Spleen (tissue), 11 donors: ENCODE results near the gene ST6GALNAC2. TPM values are rescaled to one million over a fixed set of nuclear protein-coding genes. Genes with fewer than 3 reads are reported as not detected.

Experiments used
- DNase-seq: peaks from one replicate; pipeline ENCODE4 v3.0.0-alpha.2; 2020
- H3K27ac ChIP-seq, 8 donors: fragments of 200-600 bp; sonication (generic) in 7 of 8; 1 replicate in 4 of 8; 2 replicates in 4 of 8; pipeline versions ENCODE4 v1.5.0 to v1.8.0; 2016 to 2021; ENCODE audit warnings: inconsistent platforms in 4 of 8, mild to moderate bottlenecking in 4 of 8, moderate library complexity in 1 of 8
- H3K27me3 ChIP-seq, 7 donors: fragments of 200-600 bp; sonication (generic) in 6 of 7; replicated peaks in 1 of 7; 1 replicate in 4 of 7; 2 replicates in 3 of 7; pipeline versions ENCODE4 v1.5.0 to v1.8.0; 2016 to 2021; ENCODE audit warnings: inconsistent platforms in 3 of 7, mild to moderate bottlenecking in 1 of 7
- H3K36me3 ChIP-seq, 6 donors: fragments of 200-600 bp; sonication (generic) in 5 of 6; 1 replicate in 4 of 6; 2 replicates in 2 of 6; pipeline versions ENCODE4 v1.5.0 to v1.8.0; 2016 to 2021; ENCODE audit warnings: inconsistent platforms in 2 of 6
- H3K4me1 ChIP-seq, 6 donors: fragments of 200-600 bp; sonication (generic) in 5 of 6; 1 replicate in 3 of 6; 2 replicates in 3 of 6; pipeline versions ENCODE4 v1.5.0 to v1.8.0; 2016 to 2021; ENCODE audit warnings: inconsistent platforms in 3 of 6
- H3K4me3 ChIP-seq, 8 donors: fragments of 200-600 bp; sonication (generic) in 7 of 8; 1 replicate in 4 of 8; 2 replicates in 4 of 8; pipeline versions ENCODE4 v1.5.0 to v1.8.0; 2016 to 2021; ENCODE audit warnings: inconsistent platforms in 4 of 8, mild to moderate bottlenecking in 4 of 8, moderate library complexity in 2 of 8
- H3K9me3 ChIP-seq, 8 donors: fragments of 200-600 bp; sonication (generic) in 7 of 8; 1 replicate in 4 of 8; 2 replicates in 4 of 8; pipeline versions ENCODE4 v1.5.0 to v1.8.0; 2016 to 2021; ENCODE audit warnings: inconsistent platforms in 4 of 8
- POLR2A ChIP-seq, 3 donors: fragments of 450-650 bp; IDR thresholded peaks; one replicate each; pipeline ENCODE4 v1.5.1; 2017; ENCODE audit warnings: antibody characterized with exemption in 3 of 3, mild to moderate bottlenecking in 1 of 3
- POLR2AphosphoS5 ChIP-seq, 3 donors: sonication (generic); formaldehyde crosslinking; IDR thresholded peaks; one replicate each; pipeline ENCODE4 v1.5.1; 2017; ENCODE audit warnings: antibody characterized with exemption in 3 of 3
- WGBS, 5 donors: extraction: QIAGEN DNeasy Blood & Tissue Kit in 3 of 5; methylation state at CpG; one replicate each; pipeline versions ENCODE4 v1.1.5 to v1.1.7; 2013 to 2018; 5-methylcytosine and 5-hydroxymethylcytosine counted together
- intact Hi-C: fragments of 100-400 bp; cut with DNase I; formaldehyde crosslinking; loops from one replicate; pipeline ENCODE4 v1.15.0; 2023; ENCODE audit warnings: low total_unique reads
- polyA plus RNA-seq, 3 donors: library from polyadenylated mRNA; stranded (reverse); fragments of 200-250 nt; gene quantifications; one replicate each; pipeline ENCODE4 v1.2.1, GENCODE V29; 2013
- total RNA-seq, 7 donors: library from RNA; depleted of rRNA in 3 of 7; stranded (reverse); fragments of >200 nt in 3 of 7; fragmentation: NEBNext Ultra II Directional in 4 of 7; extraction: Animal tissue kit (Norgen Biotek cat#: 25700) in 4 of 7; gene quantifications; one replicate each; pipeline versions ENCODE4 v1.1.0 to v1.2.1, GENCODE V29; 2016 to 2021
- TF ChIP-seq, protein P1 (sequence below), 11 experiments: fragments of 200-600 bp in 7 of 11; fragments of 450-650 bp in 4 of 11; sonication (generic) in 4 of 11; IDR thresholded peaks in 8 of 11; conservative IDR thresholded peaks in 3 of 11; 1 replicate in 7 of 11; 2 replicates in 4 of 11; pipeline versions ENCODE4 v1.4.0 to v1.8.0; 2016 to 2021; ENCODE audit warnings: antibody characterized with exemption in 11 of 11, inconsistent platforms in 4 of 11, mild to moderate bottlenecking in 1 of 11
- donor health status: healthy with polysubstance abuse.
- donor health status: DM: no; HTN: no; CAD: no; lungs with moderate emphysema.
- donor health status: DM: no; HTN: no; CAD: no.
- donor health status: Bipolar disorder and iron deficiency.
- donor health status: healthy.
- donor health status: DM: no; HTN: no; CAD: no.
- donor health status: DM: yes; HTN: yes; CAD: no.

The ST6GALNAC2 gene
- total and polyA plus RNA-seq, 10 donors: 1.1 to 15.7 (median 8.7) TPM

DNA sequence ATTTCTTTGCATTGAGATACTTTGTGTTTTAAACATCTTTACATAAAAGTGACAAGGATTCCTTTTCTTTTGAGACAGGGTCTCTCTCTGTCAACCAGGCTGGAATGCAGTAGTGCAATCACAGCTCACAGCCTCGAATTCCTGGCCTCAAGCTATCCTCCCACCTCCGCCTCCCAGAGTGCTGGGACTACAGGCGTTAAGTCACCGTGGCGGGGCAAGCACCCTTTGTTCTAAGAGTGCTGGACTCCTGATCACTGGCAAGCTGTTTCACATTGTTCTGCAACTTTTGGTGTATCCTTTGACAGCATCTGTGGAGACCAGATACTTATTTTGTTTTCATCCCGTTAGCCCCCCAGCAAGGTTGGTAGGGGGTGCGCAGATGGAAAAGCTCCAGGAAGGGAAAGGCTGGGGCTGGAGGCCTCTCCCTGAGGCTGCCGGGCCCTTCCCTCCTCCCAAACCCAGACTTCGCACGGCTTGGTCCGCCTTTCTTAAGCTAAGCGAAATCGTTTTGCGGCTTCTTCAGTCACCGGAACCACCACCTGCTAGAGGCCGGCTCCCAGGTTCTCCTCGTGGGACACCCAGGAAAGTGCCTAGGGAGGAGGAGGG is 1.1 kb downstream of the ST6GALNAC2 start:
- peaks cover 0 to 57% (median 12%) of the 10 kb centered on the region in 7 donors for H3K27me3 ChIP-seq
- peaks cover 7 to 34% (median 29%) of the 10 kb centered on the region in 6 donors for H3K4me1 ChIP-seq
- DNase-seq: no peak
- WGBS, 5 donors: 26 to 29% (median 28%) methylated on average over 17 of the region's 17 CpGs
- intact Hi-C loops: no loop called here
- H3K4me3 ChIP-seq: peak overlapping the region; percentile 42 to 74 (median 57)
- peak overlapping the region in 7 of 8 donors; percentile 67 to 87 (median 80) for H3K27ac ChIP-seq
- TF ChIP-seq, protein P1, sequence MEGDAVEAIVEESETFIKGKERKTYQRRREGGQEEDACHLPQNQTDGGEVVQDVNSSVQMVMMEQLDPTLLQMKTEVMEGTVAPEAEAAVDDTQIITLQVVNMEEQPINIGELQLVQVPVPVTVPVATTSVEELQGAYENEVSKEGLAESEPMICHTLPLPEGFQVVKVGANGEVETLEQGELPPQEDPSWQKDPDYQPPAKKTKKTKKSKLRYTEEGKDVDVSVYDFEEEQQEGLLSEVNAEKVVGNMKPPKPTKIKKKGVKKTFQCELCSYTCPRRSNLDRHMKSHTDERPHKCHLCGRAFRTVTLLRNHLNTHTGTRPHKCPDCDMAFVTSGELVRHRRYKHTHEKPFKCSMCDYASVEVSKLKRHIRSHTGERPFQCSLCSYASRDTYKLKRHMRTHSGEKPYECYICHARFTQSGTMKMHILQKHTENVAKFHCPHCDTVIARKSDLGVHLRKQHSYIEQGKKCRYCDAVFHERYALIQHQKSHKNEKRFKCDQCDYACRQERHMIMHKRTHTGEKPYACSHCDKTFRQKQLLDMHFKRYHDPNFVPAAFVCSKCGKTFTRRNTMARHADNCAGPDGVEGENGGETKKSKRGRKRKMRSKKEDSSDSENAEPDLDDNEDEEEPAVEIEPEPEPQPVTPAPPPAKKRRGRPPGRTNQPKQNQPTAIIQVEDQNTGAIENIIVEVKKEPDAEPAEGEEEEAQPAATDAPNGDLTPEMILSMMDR (IDR thresholded peaks at IDR 0.05 in 8 of 11, conservative IDR thresholded peaks at IDR 0.05 in 3 of 11): no peak
- TF ChIP-seq POLR2A (IDR thresholded peaks at IDR 0.05): no peak
- no peak for TF ChIP-seq POLR2AphosphoS5 (IDR thresholded peaks at IDR 0.05)
- H3K9me3 ChIP-seq: no peaks in the 10 kb centered on the region
- no peaks in the 10 kb centered on the region for H3K36me3 ChIP-seq

DNA sequence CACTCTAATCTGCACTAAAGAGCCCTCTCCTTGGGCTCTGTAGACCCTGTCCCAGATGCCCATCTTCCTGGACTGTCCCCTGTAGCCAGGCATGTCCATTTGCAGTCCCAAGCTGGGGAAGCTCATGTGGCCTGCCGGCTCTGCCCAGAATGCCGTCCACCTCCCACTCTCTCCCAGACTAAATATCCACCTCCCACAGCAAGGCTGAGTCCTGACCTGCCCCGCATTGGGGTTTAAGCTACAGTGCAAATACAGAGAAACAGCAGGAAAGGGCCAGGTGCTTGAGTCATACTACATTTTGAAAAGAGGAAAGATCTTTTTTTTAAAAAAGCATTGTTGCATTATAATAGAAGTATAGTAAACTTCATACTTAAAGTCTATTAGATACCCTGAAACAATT is 3.0 kb downstream of the ST6GALNAC2 start:
- Histone ChIP-seq H3K4me1 (peaks cover 7 to 34% (median 29%) of the 10 kb centered on the region in 6 donors), H3K4me3 (no peak overlapping the region), H3K36me3 (no peaks in the 10 kb centered on the region), H3K9me3 (no peaks in the 10 kb centered on the region), H3K27ac (no peak overlapping the region), H3K27me3 (peaks cover 0 to 39% (median 12%) of the 10 kb centered on the region in 7 donors)
- TF ChIP-seq, protein P1 (IDR thresholded peaks at IDR 0.05 in 8 of 11, conservative IDR thresholded peaks at IDR 0.05 in 3 of 11): no peak
- no peak for TF ChIP-seq POLR2A (IDR thresholded peaks at IDR 0.05)
- TF ChIP-seq POLR2AphosphoS5 (IDR thresholded peaks at IDR 0.05): no peak
- intact Hi-C loops: no loop called here
- DNase-seq: no peak
- 31 to 63% (median 32%) methylated on average over 3 of the region's 3 CpGs for WGBS, 5 donors

DNA sequence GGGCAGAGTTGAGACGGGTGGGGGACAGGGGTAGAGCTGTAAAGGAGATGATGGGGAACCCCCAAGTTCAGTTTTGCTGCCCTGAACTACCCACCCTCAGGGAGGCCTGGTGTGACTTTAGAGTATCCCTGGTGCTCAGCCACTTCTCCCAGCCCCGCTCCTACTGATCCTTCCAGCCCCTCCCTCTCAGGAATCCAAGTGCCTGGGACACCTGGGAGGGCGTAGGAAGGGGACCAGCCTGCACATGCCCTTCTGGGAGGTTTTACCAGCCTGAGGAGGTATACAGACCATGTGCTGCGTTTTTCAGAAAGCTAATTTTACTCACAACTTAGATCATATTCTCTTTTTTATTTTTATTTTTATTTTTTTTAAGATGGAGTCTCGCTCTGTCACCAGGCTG is 4.1 kb downstream of the ST6GALNAC2 start:
- Histone ChIP-seq H3K27ac (no peak overlapping the region), H3K4me3 (no peak overlapping the region), H3K9me3 (no peaks in the 10 kb centered on the region), H3K4me1 (peaks cover 7 to 25% (median 22%) of the 10 kb centered on the region in 6 donors), H3K27me3 (peaks cover 0 to 27% (median 10%) of the 10 kb centered on the region in 7 donors), H3K36me3 (no peaks in the 10 kb centered on the region)
- intact Hi-C loops: no loop called here
- WGBS, 5 donors: 84 to 95% (median 86%) methylated on average over 5 of the region's 5 CpGs
- no peak for DNase-seq
- no peak for TF ChIP-seq POLR2AphosphoS5 (IDR thresholded peaks at IDR 0.05)
- no peak for TF ChIP-seq POLR2A (IDR thresholded peaks at IDR 0.05)
- TF ChIP-seq, protein P1 (IDR thresholded peaks at IDR 0.05 in 8 of 11, conservative IDR thresholded peaks at IDR 0.05 in 3 of 11): no peak

DNA sequence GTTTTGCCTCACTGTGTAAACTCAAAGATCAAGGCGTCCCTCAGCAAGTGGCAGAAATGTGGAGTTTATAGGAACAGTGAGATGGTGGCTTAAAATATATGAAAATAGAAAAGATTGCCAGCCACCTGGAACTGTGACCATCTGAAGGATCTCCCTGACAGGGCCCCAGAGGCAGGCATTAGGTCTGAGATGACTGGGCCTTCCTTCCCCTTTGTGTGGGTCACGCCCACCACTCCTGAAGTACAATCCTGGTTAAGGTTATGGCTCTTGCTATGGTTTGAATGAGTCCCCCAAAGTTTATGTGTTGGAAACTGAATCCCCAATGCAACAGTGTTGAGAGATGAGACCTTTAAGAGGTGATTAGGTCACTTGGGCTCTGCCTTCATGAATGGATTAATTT is 6.4 kb downstream of the ST6GALNAC2 start:
- TF ChIP-seq, protein P1 (IDR thresholded peaks at IDR 0.05 in 8 of 11, conservative IDR thresholded peaks at IDR 0.05 in 3 of 11): no peak
- no peak for TF ChIP-seq POLR2AphosphoS5 (IDR thresholded peaks at IDR 0.05)
- TF ChIP-seq POLR2A (IDR thresholded peaks at IDR 0.05): no peak
- DNase-seq: no peak
- no peak overlapping the region for H3K27ac ChIP-seq
- no peaks in the 10 kb centered on the region for H3K36me3 ChIP-seq
- WGBS, 5 donors: 63 to 75% (median 70%) methylated on average over 2 of the region's 2 CpGs
- H3K9me3 ChIP-seq: no peaks in the 10 kb centered on the region
- H3K4me1 ChIP-seq: peaks cover 0 to 3% (median under 1%) of the 10 kb centered on the region in 6 donors
- intact Hi-C loops: no loop called here
- H3K4me3 ChIP-seq: no peak overlapping the region
- peaks cover 0 to 5% (median 0%) of the 10 kb centered on the region in 7 donors for H3K27me3 ChIP-seq
